ENCODE results near the gene C7.

GRCh38 chr5:40999142-40999541 is 89.8 kb downstream of the C7 start:
- TF ChIP-seq CTCF (IDR thresholded peaks at IDR 0.05) (no peak), POLR2AphosphoS5 (IDR thresholded peaks at IDR 0.05) (no peak), POLR2A (IDR thresholded peaks at IDR 0.05) (no peak), EP300 (IDR thresholded peaks at IDR 0.05; ENCODE audit: low read depth) (no peak)

All from transverse colon (tissue), 4 donors.